Measurements from ENCODE around the gene OSR1.
A peak's percentile ranks its signal among the peaks of the same experiment; 100 is the strongest.
"Not testable (repeated sequence)": the region's sequence is repeated elsewhere in the genome, so short reads cannot be mapped to it uniquely, and the experiment has no call there.

Gene OSR1

GRCh38 chr2:19358242-19359020 lies at the start of gene OSR1:
OSR1 (minus strand) TSS chr2:19358623; CDS start chr2:19353805, 4,818 bp downstream.
- Histone ChIP-seq H3K9me3 (replicated peaks in 1 of 11) (peaks cover 22 to 68% (median 43%) of the 10 kb centered on the region in 11 experiments), H3K4me3 (peak within 1 kb of the TSS; percentile 38 to 63 (median 50); a peak in 17 of 20 replicates), H3K4me2 (peak within 1 kb of the TSS; percentile 63 to 91 (median 74)), H3K27ac (no peak within 1 kb of the TSS), H4K20me1 (peaks cover 0 to 53% (median 6%) of the 10 kb centered on the region in 11 experiments; a peak in 10 of 22 replicates), H3K9ac (no peak within 1 kb of the TSS; a peak in 1 of 22 replicates), H3K4me1 (peaks cover 0 to 21% (median 5%) of the 10 kb centered on the region in 10 experiments; a peak in 7 of 20 replicates), H3K27me3 (peaks cover 93 to 100% (median 100%) of the 10 kb centered on the region in 11 experiments), H3K36me3 (no peaks in the 10 kb centered on the region)
- TF ChIP-seq Cebpa-rat (IDR thresholded peaks at IDR 0.05) = no peak

DNA sequence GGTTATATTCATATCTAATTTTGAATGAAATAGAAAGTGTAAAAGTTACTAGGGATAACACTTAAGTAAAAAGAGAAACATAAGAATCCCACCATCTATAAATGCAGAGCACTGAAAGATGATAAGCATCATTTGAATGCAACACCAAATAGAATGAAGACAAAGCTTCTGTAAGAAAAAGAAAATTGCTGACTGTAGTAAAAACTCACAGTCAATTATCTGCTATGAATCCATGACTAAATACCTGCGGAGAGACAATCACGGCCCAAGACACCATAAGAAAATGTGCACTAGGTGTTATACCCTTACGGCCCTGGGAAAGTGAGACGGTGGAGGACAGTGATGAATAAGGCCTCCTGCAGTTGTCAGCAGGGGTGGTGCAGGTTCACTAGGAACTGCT lies 45.4 kb upstream of the OSR1 start:
- no peak overlapping the region for H3K4me2 ChIP-seq
- no peak overlapping the region for H3K27ac ChIP-seq
- no peaks in the 10 kb centered on the region for H3K4me1 ChIP-seq
- no peak for TF ChIP-seq Cebpa-rat (IDR thresholded peaks at IDR 0.05)
- H3K4me3 ChIP-seq = no peak overlapping the region
- H3K27me3 ChIP-seq = no peaks in the 10 kb centered on the region
- H3K36me3 ChIP-seq = no peaks in the 10 kb centered on the region
- H3K9me3 ChIP-seq (replicated peaks in 1 of 11) = no peaks in the 10 kb centered on the region
- no peaks in the 10 kb centered on the region for H4K20me1 ChIP-seq
- no peak overlapping the region for H3K9ac ChIP-seq

DNA sequence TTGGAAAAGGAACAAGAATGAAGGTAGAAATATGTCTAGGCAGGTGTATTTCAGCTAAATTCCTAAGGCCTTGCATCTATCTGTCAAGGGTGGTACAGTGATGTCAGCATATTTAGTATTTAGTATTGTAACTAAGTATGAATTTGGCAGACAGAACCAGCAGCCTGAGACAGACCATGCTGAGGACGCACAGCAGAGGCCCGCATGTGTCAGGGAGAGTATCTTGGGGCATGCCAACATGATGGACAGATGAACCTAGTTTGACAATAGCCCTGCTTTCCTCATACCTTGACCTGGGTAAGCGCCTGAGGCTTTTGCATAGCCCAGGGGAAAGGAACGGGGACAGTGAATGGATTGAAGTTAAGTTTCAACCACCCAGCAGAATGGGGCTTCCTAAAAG lies 33.8 kb upstream of the OSR1 start:
- Histone ChIP-seq H3K9me3 (replicated peaks in 1 of 11) (no peaks in the 10 kb centered on the region), H3K4me2 (no peak overlapping the region), H3K9ac (no peak overlapping the region), H3K4me3 (no peak overlapping the region), H3K36me3 (no peaks in the 10 kb centered on the region), H3K27ac (no peak overlapping the region), H3K27me3 (no peaks in the 10 kb centered on the region), H3K4me1 (no peaks in the 10 kb centered on the region), H4K20me1 (no peaks in the 10 kb centered on the region)
- no peak for TF ChIP-seq Cebpa-rat (IDR thresholded peaks at IDR 0.05)

DNA sequence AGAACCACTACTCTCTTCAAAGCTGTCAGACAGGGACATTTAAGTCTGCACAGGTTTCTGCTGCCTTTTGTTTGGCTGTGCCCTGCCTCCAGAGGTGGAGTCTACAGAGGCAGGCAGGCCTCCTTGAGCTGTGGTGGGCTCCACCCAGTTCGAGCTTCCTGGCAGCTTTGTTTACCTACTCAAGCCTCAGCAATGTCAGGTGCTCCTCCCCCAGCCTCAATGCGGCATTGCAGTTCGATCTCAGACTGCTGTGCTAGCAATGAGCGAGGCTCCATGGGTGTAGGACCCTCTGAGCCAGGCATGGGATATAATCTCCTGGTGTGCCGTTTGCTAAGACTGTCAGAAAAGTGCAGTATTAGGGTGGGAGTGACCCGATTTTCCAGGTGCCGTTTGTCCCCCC lies 31.0 kb upstream of the OSR1 start:
- H4K20me1 ChIP-seq; H3K4me2 ChIP-seq; H3K9me3 ChIP-seq (replicated peaks in 1 of 11); H3K36me3 ChIP-seq; H3K27me3 ChIP-seq; H3K9ac ChIP-seq; H3K4me3 ChIP-seq; H3K27ac ChIP-seq; H3K4me1 ChIP-seq: not testable (repeated sequence)

- H3K4me3 ChIP-seq = no peak overlapping the region
- no peaks in the 10 kb centered on the region for H3K4me1 ChIP-seq
- no peak overlapping the region for H3K27ac ChIP-seq
- peaks cover 0 to 5% (median 0%) of the 10 kb centered on the region in 11 experiments; a peak in 1 of 22 replicates for H3K9me3 ChIP-seq (replicated peaks in 1 of 11)
- no peak for TF ChIP-seq Cebpa-rat (IDR thresholded peaks at IDR 0.05)
- H3K36me3 ChIP-seq = no peaks in the 10 kb centered on the region
- H3K27me3 ChIP-seq = peaks cover 0 to 14% (median 7%) of the 10 kb centered on the region in 11 experiments; a peak in 8 of 22 replicates
- no peak overlapping the region for H3K9ac ChIP-seq
- H4K20me1 ChIP-seq = no peaks in the 10 kb centered on the region
- no peak overlapping the region for H3K4me2 ChIP-seq
Measured at GRCh38 chr2:19380532-19380931, 22.1 kb upstream of the OSR1 start.

DNA sequence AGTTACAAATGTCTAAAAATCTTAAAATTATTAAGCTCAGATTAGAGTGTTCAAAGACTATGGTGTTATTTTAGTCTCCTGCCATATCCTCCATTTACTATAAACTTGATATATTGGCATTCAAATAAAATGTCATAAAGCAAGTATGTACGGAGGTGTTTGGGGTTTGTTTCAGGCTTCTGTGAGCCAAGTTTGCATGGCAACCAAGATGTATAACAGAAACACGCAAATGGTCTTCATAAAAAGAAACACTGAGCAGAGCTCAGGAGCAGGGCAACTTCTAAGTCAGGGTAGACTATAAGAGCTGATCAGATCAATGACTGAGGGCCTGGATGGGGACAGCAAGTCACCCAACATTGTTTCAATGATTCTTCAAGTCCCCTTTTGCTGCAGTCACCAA lies 20.5 kb upstream of the OSR1 start:
- no peaks in the 10 kb centered on the region for H3K36me3 ChIP-seq
- TF ChIP-seq Cebpa-rat (IDR thresholded peaks at IDR 0.05) = no peak

GRCh38 chr2:19377717-19378116 lies 19.3 kb upstream of the OSR1 start:
- H3K4me2 ChIP-seq = no peak overlapping the region
- peaks cover 0 to 14% (median 7%) of the 10 kb centered on the region in 11 experiments; a peak in 8 of 22 replicates for H3K27me3 ChIP-seq
- H3K9me3 ChIP-seq (replicated peaks in 1 of 11) = peaks cover 0 to 17% (median 0%) of the 10 kb centered on the region in 11 experiments; a peak in 3 of 22 replicates
- H3K9ac ChIP-seq = no peak overlapping the region
- no peaks in the 10 kb centered on the region for H3K36me3 ChIP-seq
- no peak overlapping the region for H3K4me3 ChIP-seq
- no peaks in the 10 kb centered on the region for H3K4me1 ChIP-seq
- TF ChIP-seq Cebpa-rat (IDR thresholded peaks at IDR 0.05) = no peak
- no peak overlapping the region for H3K27ac ChIP-seq
- no peaks in the 10 kb centered on the region for H4K20me1 ChIP-seq

More for the DNA sequence above, 20.5 kb upstream of the OSR1 start:
- H3K4me2 ChIP-seq = no peak overlapping the region
- no peaks in the 10 kb centered on the region for H4K20me1 ChIP-seq
- H3K27me3 ChIP-seq = peaks cover 0 to 14% (median 7%) of the 10 kb centered on the region in 11 experiments; a peak in 8 of 22 replicates
- H3K9me3 ChIP-seq (replicated peaks in 1 of 11) = peaks cover 0 to 9% (median 0%) of the 10 kb centered on the region in 11 experiments; a peak in 2 of 22 replicates
- no peaks in the 10 kb centered on the region for H3K4me1 ChIP-seq
- no peak overlapping the region for H3K4me3 ChIP-seq
- no peak overlapping the region for H3K27ac ChIP-seq
- H3K9ac ChIP-seq = no peak overlapping the region

DNA sequence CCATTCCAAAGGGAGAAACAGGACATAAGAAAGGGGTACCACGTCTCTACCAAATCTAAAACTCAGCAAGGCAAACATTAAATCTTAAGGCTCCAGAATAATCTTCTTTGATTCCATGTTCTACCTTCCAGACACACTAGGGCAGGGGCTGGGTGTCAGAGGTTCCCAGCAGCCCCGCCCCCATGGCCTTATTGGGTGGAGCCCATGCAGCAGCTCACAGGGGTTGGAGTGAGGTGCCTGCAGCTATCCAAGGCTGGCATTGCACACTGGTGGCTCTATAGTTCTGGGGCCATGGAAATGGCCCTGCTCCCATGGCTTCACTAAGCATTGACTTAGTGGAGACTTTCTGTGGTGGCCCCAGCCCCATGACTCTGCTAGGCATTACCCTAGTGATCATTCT lies 14.9 kb upstream of the OSR1 start:
- Histone ChIP-seq H4K20me1 (no peaks in the 10 kb centered on the region), H3K4me1 (no peaks in the 10 kb centered on the region), H3K9ac (no peak overlapping the region), H3K27me3 (no peaks in the 10 kb centered on the region), H3K4me2 (no peak overlapping the region), H3K27ac (no peak overlapping the region), H3K4me3 (no peak overlapping the region), H3K36me3 (no peaks in the 10 kb centered on the region), H3K9me3 (replicated peaks in 1 of 11) (peaks cover 0 to 17% (median 0%) of the 10 kb centered on the region in 11 experiments; a peak in 3 of 22 replicates)
- TF ChIP-seq Cebpa-rat (IDR thresholded peaks at IDR 0.05) = no peak

- Histone ChIP-seq H4K20me1 (no peaks in the 10 kb centered on the region), H3K9me3 (replicated peaks in 1 of 11) (peaks cover 0 to 17% (median 0%) of the 10 kb centered on the region in 11 experiments; a peak in 3 of 22 replicates), H3K4me2 (no peak overlapping the region), H3K4me1 (no peaks in the 10 kb centered on the region), H3K9ac (no peak overlapping the region), H3K36me3 (no peaks in the 10 kb centered on the region), H3K4me3 (no peak overlapping the region), H3K27me3 (no peaks in the 10 kb centered on the region), H3K27ac (no peak overlapping the region)
- no peak for TF ChIP-seq Cebpa-rat (IDR thresholded peaks at IDR 0.05)
Measured at GRCh38 chr2:19371996-19372582, 13.7 kb upstream of the OSR1 start.

Measured in BLaER1 treated with 17β-estradiol and CSF1 and Interleukin-3, amounts not matched to agents 10 nM and 100 nM (cell line).